Stimulated activated naive CD4-positive, alpha-beta T cell treated with Interleukin-2 at 50 U/mL for 16 hours (primary cell): ENCODE results near the gene CXCL14.

Source experiments
- DNase-seq: peaks from one replicate; lab custom pipeline; 2025; lab: John Stamatoyannopoulos, UW

The CXCL14 gene

GRCh38 chr5:135596157-135596763 is 17.5 kb upstream of the CXCL14 start:
- DNase-seq = no peak

DNA sequence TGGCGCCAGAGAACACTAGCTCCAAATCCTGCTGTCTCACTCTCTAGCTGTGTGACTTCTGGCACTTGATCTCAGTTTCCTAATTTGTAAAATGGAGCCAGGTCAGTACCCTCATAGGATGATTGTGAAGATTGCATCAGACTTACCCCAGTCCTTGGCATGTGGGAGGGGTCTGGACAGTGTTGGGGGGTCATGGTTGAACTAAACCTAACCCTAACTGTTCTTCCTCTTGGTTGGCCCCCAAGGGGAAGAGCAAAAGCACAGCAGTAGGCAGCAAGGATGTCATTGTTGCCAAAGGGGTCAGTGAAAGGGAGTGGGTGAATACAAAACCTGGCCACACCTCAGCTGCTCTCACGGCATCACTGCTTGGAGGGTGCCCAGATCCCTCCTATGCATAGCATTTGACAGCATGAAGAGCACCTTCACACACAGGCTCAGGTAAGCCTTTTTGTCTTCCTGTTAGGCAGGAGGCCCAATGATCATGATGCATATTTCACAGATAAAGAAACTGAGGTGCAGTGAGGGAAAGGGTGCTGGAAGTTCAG is 15.7 kb upstream of the CXCL14 start:
- no peak for DNase-seq

DNA sequence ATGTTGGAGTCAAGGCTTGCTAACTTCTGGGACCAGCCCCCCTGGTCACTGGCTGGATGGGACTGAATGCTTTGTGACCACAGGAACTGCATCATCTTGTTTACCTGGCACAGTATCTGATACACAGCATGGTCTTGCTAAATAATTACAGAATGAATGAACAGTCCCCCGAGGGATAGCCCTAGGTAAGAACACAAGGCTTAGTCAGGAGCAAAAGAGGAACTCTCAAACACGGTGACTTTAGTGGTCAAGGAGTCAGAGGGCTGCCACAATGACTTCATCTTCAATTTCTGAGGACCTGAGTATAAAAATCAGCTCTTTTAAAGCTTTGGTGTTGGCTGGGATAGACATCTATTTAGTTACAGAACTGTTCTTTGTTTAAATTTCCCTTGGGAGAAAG is 15.1 kb upstream of the CXCL14 start:
- no peak for DNase-seq

- no peak for DNase-seq
These were observed 14.3 kb upstream of the CXCL14 start for GRCh38 chr5:135593141-135593540.

DNA sequence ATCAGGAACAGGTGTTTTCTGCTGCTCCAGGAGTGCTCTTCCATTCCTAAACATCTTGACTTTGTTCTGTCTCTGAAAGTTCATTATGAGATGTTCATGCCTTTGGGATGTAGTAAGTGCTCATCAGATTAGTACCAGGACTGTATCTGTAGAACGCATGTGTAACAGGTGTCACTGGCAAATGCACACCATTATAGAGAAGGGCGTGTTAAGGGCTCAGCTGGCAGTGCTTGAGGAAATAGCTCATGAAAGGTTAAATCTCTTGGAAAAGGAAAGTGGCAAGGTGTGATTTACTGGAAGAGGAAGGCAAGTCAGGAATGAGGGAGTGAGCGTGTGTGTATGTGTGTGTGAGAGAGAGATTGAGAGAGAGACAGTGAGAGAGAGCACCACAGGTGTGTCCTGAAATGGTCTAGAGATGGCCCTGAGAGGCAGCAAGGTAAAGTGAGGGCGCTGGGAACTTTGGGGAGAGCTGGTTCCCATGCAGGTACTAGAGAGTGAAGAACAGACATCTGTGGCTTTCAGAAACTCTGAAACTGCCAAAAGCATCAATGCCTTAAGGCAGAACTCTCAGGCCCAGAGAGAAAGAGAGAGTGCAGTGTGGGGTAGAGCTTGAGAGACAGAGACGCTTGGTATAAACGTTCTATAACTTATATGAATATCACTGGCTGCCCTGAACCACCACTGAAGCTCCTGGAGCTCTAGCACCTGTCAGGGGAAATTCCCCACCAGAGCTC is 13.7 kb upstream of the CXCL14 start:
- no peak for DNase-seq

DNA sequence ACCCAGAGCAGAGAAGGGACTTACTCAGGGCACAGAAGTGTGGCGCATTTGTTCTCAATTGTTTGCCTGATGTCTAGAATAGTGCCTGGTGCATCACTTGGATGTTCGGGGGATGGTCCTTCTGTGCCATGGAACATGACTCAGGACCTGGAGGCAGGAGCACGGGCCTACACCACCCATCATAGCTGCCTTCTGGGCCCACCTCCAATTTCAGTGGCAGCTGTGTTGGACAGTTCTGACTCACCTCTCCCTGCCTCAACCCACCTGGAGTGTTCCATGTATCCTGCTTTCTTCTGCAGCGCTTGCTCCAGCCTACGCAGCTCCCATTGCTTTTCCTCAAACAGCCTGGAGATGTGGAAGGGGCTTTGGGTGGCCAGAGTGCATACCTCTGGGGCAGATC is 12.5 kb upstream of the CXCL14 start:
- no peak for DNase-seq

DNA sequence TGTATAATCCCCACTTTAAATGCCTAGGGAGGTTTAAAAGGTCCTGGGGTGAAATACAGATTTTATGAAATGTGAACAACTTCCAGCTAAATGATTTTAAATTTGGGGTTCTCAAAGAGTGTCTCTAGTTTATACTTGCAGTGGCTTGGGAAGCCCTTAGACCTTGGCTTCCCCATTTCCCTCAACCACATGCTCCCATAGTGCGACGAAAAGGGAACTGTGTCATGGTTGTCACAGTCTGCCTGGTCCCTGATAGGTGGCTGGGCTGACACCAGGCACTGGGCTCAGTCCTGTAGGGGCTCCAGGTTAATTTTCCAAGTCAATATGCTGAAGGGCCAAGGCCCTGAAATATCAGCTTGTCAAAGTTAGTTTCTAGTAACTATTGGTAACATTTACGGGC is 10.4 kb upstream of the CXCL14 start:
- no peak for DNase-seq

GRCh38 chr5:135587721-135588663 is 9.2 kb upstream of the CXCL14 start:
- DNase-seq = no peak

DNA sequence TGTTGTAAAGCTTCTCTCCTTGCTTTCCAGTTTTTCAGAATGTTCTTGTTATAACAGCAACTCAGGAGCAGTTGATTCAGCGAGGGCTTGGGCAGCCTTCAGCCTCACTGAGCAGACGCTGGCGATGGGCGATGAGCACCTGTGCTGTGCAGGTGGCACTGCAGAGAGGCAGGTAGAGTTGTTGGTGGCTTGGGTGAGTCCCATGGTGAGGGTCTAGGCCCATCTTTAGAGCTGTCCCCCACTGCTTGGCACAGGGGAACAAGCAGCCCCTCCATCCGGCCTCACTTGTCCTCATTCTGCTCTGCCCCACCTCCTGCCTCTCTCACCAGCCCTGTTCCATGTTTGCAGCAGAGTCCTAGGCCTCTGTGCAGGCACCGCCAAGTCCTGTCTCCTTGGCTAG is 6.1 kb upstream of the CXCL14 start:
- no peak for DNase-seq

- DNase-seq = no peak
These were observed 5.5 kb upstream of the CXCL14 start for GRCh38 chr5:135584276-135584675.

- no peak for DNase-seq
These were observed 3.4 kb upstream of the CXCL14 start for GRCh38 chr5:135582099-135582781.

DNA sequence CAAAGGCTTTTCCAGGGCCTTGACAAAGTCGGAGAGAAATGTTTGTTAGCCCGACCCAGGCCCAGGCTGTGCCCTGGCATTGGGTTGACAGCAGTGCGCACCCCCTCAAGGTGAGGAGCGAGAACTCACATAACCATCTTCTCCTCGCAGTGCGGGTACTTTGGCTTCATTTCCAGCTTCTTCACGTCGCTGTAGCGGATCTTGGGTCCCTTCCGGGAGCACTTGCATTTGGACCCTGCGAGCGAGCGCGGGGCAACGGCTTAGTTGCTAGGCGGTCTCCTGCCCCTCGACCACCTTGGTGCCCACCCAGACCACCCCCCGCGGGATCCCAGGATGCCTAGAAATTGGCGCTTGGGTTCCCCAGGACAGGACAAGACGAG is 496 bp downstream of the CXCL14 start:
- no peak for DNase-seq

DNA sequence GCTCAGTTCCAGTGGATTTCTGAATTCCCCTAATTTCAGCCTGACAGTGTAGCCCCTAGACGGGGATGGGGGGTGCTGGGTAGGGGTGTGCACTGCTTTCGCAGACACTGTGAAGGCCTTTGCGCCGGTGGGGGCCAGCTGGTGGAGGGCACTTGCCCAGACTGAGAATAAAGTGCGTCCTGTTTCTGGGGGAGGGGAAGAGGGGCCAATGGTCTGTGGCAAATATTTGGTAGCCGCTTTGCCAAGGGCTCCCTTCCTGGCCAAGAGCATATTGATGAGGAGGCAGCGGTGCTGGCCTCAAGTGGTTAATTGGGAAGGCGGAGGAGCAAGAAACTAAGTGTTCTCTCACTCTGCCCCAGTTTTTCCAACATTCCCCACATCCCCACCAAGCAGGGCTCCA is 1.4 kb downstream of the CXCL14 start:
- DNase-seq = no peak

DNA sequence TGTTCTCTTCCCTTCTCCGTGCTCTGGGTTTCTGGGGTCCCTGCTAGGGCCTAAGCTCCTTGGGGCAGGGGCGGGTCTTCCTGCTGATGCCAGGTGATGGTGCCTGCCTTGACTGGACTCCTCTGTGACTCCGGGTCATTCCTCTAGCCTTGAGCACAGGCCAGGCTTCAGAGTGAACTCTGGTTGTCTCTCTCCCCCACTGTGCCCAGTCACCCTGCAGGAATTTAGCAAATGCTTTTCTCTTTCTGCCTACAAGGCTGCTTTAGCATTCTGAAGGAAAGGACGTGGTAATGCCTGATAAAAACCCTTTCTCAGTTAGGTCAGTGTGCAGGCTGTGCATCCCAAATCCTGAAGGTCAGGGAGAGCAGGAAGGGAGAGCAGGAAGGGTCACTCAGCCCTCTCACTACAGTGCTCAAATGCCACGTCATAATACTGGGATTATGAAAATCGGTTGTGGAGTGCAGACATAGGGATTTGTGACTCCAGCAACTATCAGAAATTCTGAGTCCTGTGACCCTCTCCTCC is 2.7 kb downstream of the CXCL14 start:
- DNase-seq = no peak

DNA sequence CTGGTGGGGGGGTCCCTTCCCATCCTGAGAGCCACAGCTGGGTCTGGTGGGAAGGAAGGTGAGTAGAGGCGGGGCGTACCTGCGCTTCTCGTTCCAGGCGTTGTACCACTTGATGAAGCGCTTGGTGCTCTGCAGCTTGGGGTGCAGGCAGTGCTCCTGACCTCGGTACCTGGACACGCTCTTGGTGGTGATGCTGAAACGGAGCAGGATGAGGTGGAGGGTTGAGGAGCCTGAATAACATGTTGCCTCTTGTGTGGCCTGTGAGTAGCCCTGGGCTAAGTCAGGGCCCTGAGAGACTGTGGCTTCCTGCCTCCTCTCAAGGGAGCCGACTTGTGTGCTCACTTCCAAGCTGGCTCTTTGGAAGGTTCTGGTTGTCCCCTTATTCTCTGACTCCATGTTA is 4.3 kb downstream of the CXCL14 start:
- no peak for DNase-seq

GRCh38 chr5:135571902-135572301 is 6.9 kb downstream of the CXCL14 start:
- DNase-seq = no peak

GRCh38 chr5:135571066-135571609 is 7.7 kb downstream of the CXCL14 start:
- DNase-seq = no peak

DNA sequence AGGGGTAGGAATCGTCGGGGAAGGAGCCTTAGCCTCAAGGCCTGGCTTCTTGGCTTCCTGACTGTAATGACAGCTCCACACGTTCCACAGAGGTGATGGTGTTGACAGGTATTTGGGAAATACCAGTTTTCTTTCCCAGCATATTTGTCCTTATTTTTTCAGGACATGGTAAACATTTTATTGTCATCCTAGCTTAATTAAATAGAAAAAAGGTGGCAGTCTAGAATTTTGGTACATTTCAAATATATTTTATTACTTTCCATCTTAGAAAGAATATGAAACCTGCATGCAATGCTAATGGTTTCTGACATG is 8.4 kb downstream of the CXCL14 start:
- no peak for DNase-seq

- DNase-seq = no peak
These were observed 8.9 kb downstream of the CXCL14 start for GRCh38 chr5:135569755-135570452.

DNA sequence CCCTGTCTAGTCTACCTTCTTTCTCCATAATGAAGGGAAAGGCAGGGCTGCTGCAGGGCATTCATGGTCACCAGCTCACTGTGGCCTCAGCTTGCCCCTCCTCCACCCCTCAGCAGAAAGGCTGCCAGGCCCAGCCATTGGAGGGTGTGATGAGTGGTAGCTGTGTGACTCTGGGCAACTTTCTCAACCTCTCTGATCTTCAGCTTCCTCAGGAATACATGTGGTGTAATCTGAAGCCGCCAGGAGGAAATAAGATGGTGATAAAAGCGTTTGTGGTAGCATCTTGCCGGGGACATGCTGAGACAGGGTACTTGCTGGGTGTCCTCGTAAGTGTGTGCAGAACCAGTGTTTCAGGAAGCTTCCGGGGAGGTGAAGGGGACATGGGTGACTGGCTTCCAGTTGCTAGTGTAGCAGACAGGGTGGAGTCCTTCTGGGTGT is 9.8 kb downstream of the CXCL14 start:
- no peak for DNase-seq

DNA sequence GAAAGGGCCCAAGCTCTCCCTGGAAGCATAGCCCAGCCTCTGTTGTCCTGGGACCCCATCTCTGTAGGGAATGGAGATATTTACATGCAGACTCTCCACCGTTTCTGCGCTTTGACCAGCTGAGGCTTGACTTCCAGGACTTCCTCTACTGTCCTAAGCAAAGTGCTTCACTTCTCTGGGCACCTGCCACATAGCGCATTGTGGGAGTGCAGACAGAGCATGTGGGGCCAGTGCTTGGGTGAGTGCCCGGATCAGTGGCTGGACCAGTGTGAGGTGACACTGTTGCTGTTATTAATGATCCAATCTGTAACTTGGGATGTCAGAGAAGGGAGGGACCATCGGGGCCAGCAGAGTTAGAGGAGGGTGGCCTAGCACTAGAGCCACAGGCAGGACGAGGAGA is 10.5 kb downstream of the CXCL14 start:
- DNase-seq = no peak
